Neural cell (in vitro differentiated cells): ENCODE results near the gene FAM170B.

Experiments
- EP300 ChIP-seq: fragments of 450-650 bp; conservative IDR thresholded peaks from 2 replicates; pipeline ENCODE4 v1.6.1; 2014; ENCODE audit warnings: antibody characterized with exemption, mild to moderate bottlenecking, moderate library complexity; ENCODE audit not compliant: poor library complexity, severe bottlenecking
- EZH2 ChIP-seq: fragments of 200-600, 300-800 bp; shearing (Covaris generic), sonication (generic); IDR thresholded peaks from 2 replicates; pipeline ENCODE4 v1.6.1; 2014; ENCODE audit warnings: antibody characterized with exemption, low read length, borderline replicate concordance, mild to moderate bottlenecking; ENCODE audit not compliant: insufficient read depth, poor library complexity, severe bottlenecking
- MXI1 ChIP-seq: fragments of 450-650 bp; conservative IDR thresholded peaks from 2 replicates; pipeline ENCODE4 v1.6.1; 2014; ENCODE audit warnings: antibody characterized with exemption, mild to moderate bottlenecking; ENCODE audit not compliant: poor library complexity, severe bottlenecking
- POLR2AphosphoS5 ChIP-seq: IDR thresholded peaks from 2 replicates; pipeline ENCODE4 v1.6.1; 2012
- RAD21 ChIP-seq: fragments of 450-650 bp; conservative IDR thresholded peaks from 2 replicates; pipeline ENCODE4 v1.6.1; 2014; ENCODE audit warnings: antibody characterized with exemption, mild to moderate bottlenecking, moderate library complexity
- SMC3 ChIP-seq: fragments of 450-650 bp; conservative IDR thresholded peaks from 2 replicates; pipeline ENCODE4 v1.6.1; 2014; ENCODE audit warnings: antibody characterized with exemption, mild to moderate bottlenecking, moderate library complexity; ENCODE audit not compliant: poor library complexity
- TAF1 ChIP-seq: IDR thresholded peaks from 2 replicates; pipeline ENCODE4 v1.6.1; 2012; ENCODE audit warnings: low read depth
- TF ChIP-seq, protein P1 (sequence below): fragments of 450-650 bp; IDR thresholded peaks from 2 replicates; pipeline ENCODE4 v1.5.1; 2014; ENCODE audit warnings: antibody characterized with exemption, mild to moderate bottlenecking, moderate library complexity; ENCODE audit not compliant: poor library complexity, severe bottlenecking
- TF ChIP-seq, protein P2 (sequence below): IDR thresholded peaks from 2 replicates; pipeline ENCODE4 v1.6.1; 2012; ENCODE audit warnings: borderline replicate concordance

GRCh38 chr10:49139846-49140195 is 6.0 kb upstream of the FAM170B start:
- TF ChIP-seq POLR2AphosphoS5 (no peak), RAD21 (no peak), SMC3 (no peak), TAF1 (no peak), EP300 (no peak), EZH2 (no peak), MXI1 (no peak)
- TF ChIP-seq, protein P1, sequence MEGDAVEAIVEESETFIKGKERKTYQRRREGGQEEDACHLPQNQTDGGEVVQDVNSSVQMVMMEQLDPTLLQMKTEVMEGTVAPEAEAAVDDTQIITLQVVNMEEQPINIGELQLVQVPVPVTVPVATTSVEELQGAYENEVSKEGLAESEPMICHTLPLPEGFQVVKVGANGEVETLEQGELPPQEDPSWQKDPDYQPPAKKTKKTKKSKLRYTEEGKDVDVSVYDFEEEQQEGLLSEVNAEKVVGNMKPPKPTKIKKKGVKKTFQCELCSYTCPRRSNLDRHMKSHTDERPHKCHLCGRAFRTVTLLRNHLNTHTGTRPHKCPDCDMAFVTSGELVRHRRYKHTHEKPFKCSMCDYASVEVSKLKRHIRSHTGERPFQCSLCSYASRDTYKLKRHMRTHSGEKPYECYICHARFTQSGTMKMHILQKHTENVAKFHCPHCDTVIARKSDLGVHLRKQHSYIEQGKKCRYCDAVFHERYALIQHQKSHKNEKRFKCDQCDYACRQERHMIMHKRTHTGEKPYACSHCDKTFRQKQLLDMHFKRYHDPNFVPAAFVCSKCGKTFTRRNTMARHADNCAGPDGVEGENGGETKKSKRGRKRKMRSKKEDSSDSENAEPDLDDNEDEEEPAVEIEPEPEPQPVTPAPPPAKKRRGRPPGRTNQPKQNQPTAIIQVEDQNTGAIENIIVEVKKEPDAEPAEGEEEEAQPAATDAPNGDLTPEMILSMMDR = no peak
- TF ChIP-seq, protein P2, sequence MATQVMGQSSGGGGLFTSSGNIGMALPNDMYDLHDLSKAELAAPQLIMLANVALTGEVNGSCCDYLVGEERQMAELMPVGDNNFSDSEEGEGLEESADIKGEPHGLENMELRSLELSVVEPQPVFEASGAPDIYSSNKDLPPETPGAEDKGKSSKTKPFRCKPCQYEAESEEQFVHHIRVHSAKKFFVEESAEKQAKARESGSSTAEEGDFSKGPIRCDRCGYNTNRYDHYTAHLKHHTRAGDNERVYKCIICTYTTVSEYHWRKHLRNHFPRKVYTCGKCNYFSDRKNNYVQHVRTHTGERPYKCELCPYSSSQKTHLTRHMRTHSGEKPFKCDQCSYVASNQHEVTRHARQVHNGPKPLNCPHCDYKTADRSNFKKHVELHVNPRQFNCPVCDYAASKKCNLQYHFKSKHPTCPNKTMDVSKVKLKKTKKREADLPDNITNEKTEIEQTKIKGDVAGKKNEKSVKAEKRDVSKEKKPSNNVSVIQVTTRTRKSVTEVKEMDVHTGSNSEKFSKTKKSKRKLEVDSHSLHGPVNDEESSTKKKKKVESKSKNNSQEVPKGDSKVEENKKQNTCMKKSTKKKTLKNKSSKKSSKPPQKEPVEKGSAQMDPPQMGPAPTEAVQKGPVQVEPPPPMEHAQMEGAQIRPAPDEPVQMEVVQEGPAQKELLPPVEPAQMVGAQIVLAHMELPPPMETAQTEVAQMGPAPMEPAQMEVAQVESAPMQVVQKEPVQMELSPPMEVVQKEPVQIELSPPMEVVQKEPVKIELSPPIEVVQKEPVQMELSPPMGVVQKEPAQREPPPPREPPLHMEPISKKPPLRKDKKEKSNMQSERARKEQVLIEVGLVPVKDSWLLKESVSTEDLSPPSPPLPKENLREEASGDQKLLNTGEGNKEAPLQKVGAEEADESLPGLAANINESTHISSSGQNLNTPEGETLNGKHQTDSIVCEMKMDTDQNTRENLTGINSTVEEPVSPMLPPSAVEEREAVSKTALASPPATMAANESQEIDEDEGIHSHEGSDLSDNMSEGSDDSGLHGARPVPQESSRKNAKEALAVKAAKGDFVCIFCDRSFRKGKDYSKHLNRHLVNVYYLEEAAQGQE = no peak
